ENCODE measurements around the gene CYTH1. TPM values are rescaled to one million over a fixed set of nuclear protein-coding genes. Genes with fewer than 3 reads are reported as not detected.
A peak's percentile ranks its signal among the peaks of the same experiment; 100 is the strongest.
"Not testable (repeated sequence)": the region's sequence is repeated elsewhere in the genome, so short reads cannot be mapped to it uniquely, and the experiment has no call there.

The CYTH1 gene
- total RNA-seq, 1 donor: 21.4 TPM

DNA sequence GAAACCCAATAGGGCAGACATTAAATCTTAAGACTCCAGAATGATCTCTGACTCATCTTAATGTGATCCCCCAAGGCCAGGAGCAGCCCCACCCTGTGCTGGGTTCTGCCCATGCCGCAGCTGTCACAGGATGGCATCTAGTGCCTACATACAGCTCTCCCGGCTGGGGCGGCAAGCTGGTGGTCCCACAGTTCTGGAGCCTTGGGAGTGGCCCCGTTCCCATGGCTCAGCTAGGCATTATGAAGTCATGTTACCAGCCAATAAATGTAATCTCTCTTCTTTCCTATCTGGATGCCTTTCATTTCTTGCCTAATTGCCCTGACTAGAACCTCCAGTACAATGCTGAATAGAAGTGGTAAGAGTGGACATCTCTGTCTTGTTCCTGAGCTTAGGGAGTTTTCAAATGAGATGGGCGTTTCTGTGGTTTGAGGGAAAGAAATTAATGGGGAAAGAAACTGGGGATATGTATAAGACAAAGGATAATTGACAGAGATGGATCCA, 109.2 kb downstream of the CYTH1 start:
- Histone ChIP-seq H3K79me2 (ENCODE audit: insufficient read depth, low read length) (no peaks in the 10 kb centered on the region), H3K4me1 (ENCODE audit: insufficient read depth, low read length) (no peaks in the 10 kb centered on the region), H3K4me2 (ENCODE audit: insufficient read depth, low read length) (no peak overlapping the region), H3K36me3 (ENCODE audit: insufficient read depth, low read length) (peaks cover 18% of the 10 kb centered on the region), H4K20me1 (ENCODE audit: insufficient read depth, low read length) (no peaks in the 10 kb centered on the region), H3K9me3 (ENCODE audit: low read depth, low read length) (no peaks in the 10 kb centered on the region), H3K27ac (ENCODE audit: low read depth, low read length) (no peak overlapping the region), H3K27me3 (ENCODE audit: insufficient read depth, low read length) (no peaks in the 10 kb centered on the region), H3K4me3 (ENCODE audit: insufficient read depth, low read length) (no peak overlapping the region), H2AFZ (ENCODE audit: low read length) (no peak overlapping the region)
- TF ChIP-seq, protein P1, sequence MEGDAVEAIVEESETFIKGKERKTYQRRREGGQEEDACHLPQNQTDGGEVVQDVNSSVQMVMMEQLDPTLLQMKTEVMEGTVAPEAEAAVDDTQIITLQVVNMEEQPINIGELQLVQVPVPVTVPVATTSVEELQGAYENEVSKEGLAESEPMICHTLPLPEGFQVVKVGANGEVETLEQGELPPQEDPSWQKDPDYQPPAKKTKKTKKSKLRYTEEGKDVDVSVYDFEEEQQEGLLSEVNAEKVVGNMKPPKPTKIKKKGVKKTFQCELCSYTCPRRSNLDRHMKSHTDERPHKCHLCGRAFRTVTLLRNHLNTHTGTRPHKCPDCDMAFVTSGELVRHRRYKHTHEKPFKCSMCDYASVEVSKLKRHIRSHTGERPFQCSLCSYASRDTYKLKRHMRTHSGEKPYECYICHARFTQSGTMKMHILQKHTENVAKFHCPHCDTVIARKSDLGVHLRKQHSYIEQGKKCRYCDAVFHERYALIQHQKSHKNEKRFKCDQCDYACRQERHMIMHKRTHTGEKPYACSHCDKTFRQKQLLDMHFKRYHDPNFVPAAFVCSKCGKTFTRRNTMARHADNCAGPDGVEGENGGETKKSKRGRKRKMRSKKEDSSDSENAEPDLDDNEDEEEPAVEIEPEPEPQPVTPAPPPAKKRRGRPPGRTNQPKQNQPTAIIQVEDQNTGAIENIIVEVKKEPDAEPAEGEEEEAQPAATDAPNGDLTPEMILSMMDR (IDR thresholded peaks at IDR 0.05; ENCODE audit: extremely low read depth, low read depth, low read length): no peak
- DNase-seq (ENCODE audit: insufficient read length, low spot score, missing footprints): peak; percentile 90

DNA sequence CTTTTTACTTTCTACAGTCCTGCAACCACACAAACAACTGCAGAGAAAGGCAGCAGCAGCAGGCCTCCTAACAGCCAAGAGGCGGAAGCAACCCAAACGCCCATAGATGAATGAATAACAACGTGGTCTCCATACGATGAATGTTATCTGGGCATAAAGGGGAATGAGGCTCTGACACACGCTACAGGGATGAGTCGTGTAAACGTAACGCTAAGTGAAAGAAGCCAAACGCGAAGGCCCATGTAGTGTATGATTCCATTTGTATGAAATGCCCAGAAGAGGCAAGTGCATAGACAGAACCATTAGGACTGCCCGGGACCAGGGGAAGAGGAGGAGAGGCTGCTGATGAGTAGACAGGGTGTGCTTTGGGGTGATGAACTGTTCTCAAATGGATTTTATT, 110.1 kb downstream of the CYTH1 start:
- H3K27ac ChIP-seq (ENCODE audit: low read depth, low read length): no peak overlapping the region

DNA sequence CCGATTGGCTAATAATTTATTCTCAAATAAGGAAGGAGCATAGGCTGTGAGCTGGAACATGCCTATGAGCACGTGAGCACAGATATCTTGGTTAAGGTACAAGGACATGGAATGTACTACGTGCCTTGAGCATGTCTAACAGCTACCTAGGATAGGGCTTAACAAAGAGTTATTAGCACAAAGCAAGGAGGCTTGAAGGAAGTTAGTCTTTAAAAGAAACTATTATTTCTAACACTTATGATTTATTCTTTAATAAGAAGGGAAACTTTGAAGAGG, 110.4 kb downstream of the CYTH1 start:
- H3K79me2 ChIP-seq (ENCODE audit: insufficient read depth, low read length); H3K4me1 ChIP-seq (ENCODE audit: insufficient read depth, low read length); H3K27ac ChIP-seq (ENCODE audit: low read depth, low read length); H4K20me1 ChIP-seq (ENCODE audit: insufficient read depth, low read length); H2AFZ ChIP-seq (ENCODE audit: low read length); H3K9me3 ChIP-seq (ENCODE audit: low read depth, low read length); H3K27me3 ChIP-seq (ENCODE audit: insufficient read depth, low read length); DNase-seq (ENCODE audit: insufficient read length, low spot score, missing footprints); H3K4me3 ChIP-seq (ENCODE audit: insufficient read depth, low read length); H3K4me2 ChIP-seq (ENCODE audit: insufficient read depth, low read length): not testable (repeated sequence)
- peaks cover 18% of the 10 kb centered on the region for H3K36me3 ChIP-seq (ENCODE audit: insufficient read depth, low read length)

More for the DNA sequence above, 110.1 kb downstream of the CYTH1 start:
- H2AFZ ChIP-seq (ENCODE audit: low read length): no peak overlapping the region
- no peaks in the 10 kb centered on the region for H3K79me2 ChIP-seq (ENCODE audit: insufficient read depth, low read length)
- H3K9me3 ChIP-seq (ENCODE audit: low read depth, low read length): no peaks in the 10 kb centered on the region
- no peak overlapping the region for H3K4me3 ChIP-seq (ENCODE audit: insufficient read depth, low read length)
- no peak overlapping the region for H3K4me2 ChIP-seq (ENCODE audit: insufficient read depth, low read length)
- TF ChIP-seq, protein P1 (IDR thresholded peaks at IDR 0.05; ENCODE audit: extremely low read depth, low read depth, low read length): no peak
- H3K36me3 ChIP-seq (ENCODE audit: insufficient read depth, low read length): peaks cover 18% of the 10 kb centered on the region
- DNase-seq (ENCODE audit: insufficient read length, low spot score, missing footprints): no peak
- no peaks in the 10 kb centered on the region for H3K27me3 ChIP-seq (ENCODE audit: insufficient read depth, low read length)
- no peaks in the 10 kb centered on the region for H4K20me1 ChIP-seq (ENCODE audit: insufficient read depth, low read length)
- no peaks in the 10 kb centered on the region for H3K4me1 ChIP-seq (ENCODE audit: insufficient read depth, low read length)

DNA sequence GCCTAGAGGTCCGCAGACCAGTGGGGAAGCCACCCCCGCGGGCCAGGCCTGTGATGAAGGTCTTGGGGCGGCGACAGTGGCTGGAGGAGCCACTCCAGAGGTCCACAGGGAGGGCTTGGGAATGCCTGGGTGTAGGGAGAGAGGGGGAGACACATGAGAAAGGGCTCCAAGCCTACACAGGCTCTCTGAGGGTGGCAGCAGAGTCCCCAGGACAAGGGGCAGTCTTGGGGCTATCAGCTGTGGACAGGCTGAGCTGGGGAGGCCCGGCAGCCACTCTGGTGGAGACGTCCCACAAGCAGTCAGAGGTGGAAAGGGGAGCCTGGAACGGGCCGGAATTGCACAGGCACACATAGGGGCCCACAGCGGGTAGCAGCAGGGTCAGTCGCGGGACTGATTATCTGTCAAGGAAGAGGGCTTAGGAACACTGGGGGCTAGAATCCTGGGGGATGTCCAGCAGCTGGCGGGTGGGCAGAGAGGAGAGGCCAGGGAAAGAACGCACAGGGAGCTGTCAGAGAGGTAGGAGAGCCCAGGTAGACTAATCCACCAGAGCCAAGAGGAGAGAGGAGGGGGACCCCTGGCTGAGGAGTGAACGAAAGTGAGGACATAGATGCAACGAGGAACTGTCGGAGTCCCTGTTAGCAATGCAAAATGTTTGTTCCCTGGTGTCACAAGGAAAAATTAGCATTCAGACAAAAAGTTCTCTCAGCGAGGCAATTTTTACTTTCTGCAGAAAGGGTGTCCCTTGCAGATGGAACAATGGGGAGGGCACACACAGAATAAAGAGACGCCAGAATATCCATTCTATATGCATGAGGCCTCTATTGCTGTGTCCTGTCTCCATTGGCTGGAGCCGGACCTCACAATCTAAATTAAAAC, 111.0 kb downstream of the CYTH1 start:
- Histone ChIP-seq H3K27ac (ENCODE audit: low read depth, low read length) (no peak overlapping the region), H2AFZ (ENCODE audit: low read length) (no peak overlapping the region), H3K79me2 (ENCODE audit: insufficient read depth, low read length) (no peaks in the 10 kb centered on the region), H3K4me2 (ENCODE audit: insufficient read depth, low read length) (no peak overlapping the region), H3K4me1 (ENCODE audit: insufficient read depth, low read length) (peaks cover 4% of the 10 kb centered on the region), H3K4me3 (ENCODE audit: insufficient read depth, low read length) (no peak overlapping the region), H3K27me3 (ENCODE audit: insufficient read depth, low read length) (no peaks in the 10 kb centered on the region), H4K20me1 (ENCODE audit: insufficient read depth, low read length) (no peaks in the 10 kb centered on the region), H3K36me3 (ENCODE audit: insufficient read depth, low read length) (peaks cover 13% of the 10 kb centered on the region), H3K9me3 (ENCODE audit: low read depth, low read length) (no peaks in the 10 kb centered on the region)
- no peak for DNase-seq (ENCODE audit: insufficient read length, low spot score, missing footprints)
- TF ChIP-seq, protein P1 (IDR thresholded peaks at IDR 0.05; ENCODE audit: extremely low read depth, low read depth, low read length): no peak
